ENCODE data around the gene PEPD. TPM values are rescaled to one million over a fixed set of nuclear protein-coding genes. Genes with fewer than 3 reads are reported as not detected.

The PEPD gene
- total and polyA plus RNA-seq, 7 experiments from 2014 or later: 21.9 to 126 (median 24.6) TPM

DNA sequence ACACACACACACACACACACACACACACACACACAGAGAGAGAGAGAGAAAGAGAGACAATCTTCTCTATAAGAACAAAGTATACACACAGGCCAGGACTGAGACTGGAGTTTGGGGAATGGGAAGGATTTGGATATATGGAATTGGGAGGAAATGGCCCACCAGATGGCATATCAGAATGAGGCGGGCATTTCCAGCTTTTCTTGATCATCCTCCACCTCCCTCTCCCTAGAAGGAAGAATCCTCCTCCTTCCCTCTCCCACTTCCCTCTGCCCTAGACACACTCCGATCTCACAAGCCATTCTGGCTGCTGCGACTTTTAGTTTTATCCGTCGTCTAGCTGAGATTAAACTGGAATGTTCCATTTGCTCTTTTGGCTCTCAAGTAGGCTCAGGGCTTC, 158.1 kb downstream of the PEPD start:
- POLR2A ChIA-PET: no interaction called here

DNA sequence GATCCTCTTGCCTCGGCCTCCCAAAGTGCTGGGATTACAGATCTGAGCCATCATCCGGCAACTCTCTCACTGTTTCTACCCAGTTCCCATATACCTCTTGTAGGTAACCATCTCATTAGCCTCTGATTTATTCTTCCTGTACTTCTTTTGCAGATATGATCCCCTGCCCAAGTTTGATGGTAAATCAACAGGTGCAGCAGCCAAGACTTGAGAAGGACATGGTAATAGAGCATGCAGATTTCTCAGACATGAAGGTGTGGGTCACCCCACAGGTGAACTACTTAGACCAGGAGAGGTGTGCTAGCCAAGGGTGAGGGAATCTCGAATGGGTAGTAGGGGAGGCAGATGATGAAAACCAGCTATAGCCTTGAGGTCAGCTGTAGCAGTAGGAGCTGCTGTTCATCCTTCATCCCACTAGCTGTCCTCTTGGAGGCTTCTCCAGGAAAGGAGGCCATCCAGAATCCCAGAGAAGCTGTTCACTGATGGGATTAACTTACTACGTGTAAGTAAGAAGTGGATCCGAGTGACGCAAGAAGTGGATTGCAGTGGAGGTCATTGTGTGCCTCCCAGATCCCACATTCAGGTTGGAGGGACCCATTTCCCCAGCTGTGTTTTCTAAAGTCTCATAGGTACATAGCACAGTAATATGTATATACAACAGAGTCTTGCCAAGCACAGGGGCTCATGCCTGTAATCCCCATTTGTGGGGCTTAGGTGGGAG, 158.9 kb downstream of the PEPD start:
- intact Hi-C loops (cut with micrococcal nuclease): no loop called here
- Mint-ChIP-seq H3K4me3 (no peak overlapping the region), H3K4me1 (no peaks in the 10 kb centered on the region), H3K27ac (no peak overlapping the region), H3K27me3 (peaks cover 0 to 28% (median 6%) of the 10 kb centered on the region in 5 donors), H3K36me3 (peaks cover 0 to 3% (median 0%) of the 10 kb centered on the region in 5 donors), H3K9me3 (peaks cover 0 to 5% (median 0%) of the 10 kb centered on the region in 11 donors)
- Histone ChIP-seq H3K36me3 (ENCODE audit: control insufficient read depth in 2 of 3, insufficient read depth in 3 of 3, low read length in 3 of 3) (no peaks in the 10 kb centered on the region), H3K4me3 (ENCODE audit: low read length) (no peak overlapping the region), H3K9me3 (ENCODE audit: control insufficient read depth in 2 of 3, low read length in 3 of 3) (no peaks in the 10 kb centered on the region), H3K27ac (ENCODE audit: low read depth, low read length) (no peak overlapping the region), H3K27me3 (ENCODE audit: control insufficient read depth in 2 of 2, insufficient read depth in 2 of 2, low read length in 2 of 2) (no peaks in the 10 kb centered on the region), H3K4me1 (ENCODE audit: control insufficient read depth in 2 of 2, insufficient read depth in 2 of 2, low read length in 2 of 2) (no peaks in the 10 kb centered on the region)
- POLR2A ChIA-PET: no interaction called here
- DNase-seq: no peak
- CTCF ChIA-PET: interaction anchor here (0.5 to 1.1 kb wide), 3 partner anchors 12 to 784 kb away, joined by 3 to 4 read pairs (median 3); no protein-coding TSS in a partner anchor
- no peak for ATAC-seq

More for the DNA sequence above, 158.1 kb downstream of the PEPD start:
- H3K27ac Mint-ChIP-seq: no peak overlapping the region
- Histone ChIP-seq H3K36me3 (ENCODE audit: control insufficient read depth in 2 of 3, insufficient read depth in 3 of 3, low read length in 3 of 3) (no peaks in the 10 kb centered on the region), H3K4me3 (ENCODE audit: low read length) (no peak overlapping the region), H3K4me1 (ENCODE audit: control insufficient read depth in 2 of 2, insufficient read depth in 2 of 2, low read length in 2 of 2) (no peaks in the 10 kb centered on the region), H3K27ac (ENCODE audit: low read depth, low read length) (no peak overlapping the region), H3K9me3 (ENCODE audit: control insufficient read depth in 2 of 3, low read length in 3 of 3) (no peaks in the 10 kb centered on the region), H3K27me3 (ENCODE audit: control insufficient read depth in 2 of 2, insufficient read depth in 2 of 2, low read length in 2 of 2) (no peaks in the 10 kb centered on the region)
- H3K36me3 Mint-ChIP-seq: no peaks in the 10 kb centered on the region
- peaks cover 0 to 33% (median 6%) of the 10 kb centered on the region in 5 donors for H3K27me3 Mint-ChIP-seq
- H3K9me3 Mint-ChIP-seq: no peaks in the 10 kb centered on the region
- ATAC-seq (no peak), DNase-seq (no peak)
- no peak overlapping the region for H3K4me3 Mint-ChIP-seq
- CTCF ChIA-PET: interaction anchor here (0.5 to 1.1 kb wide), 3 partner anchors 11 to 783 kb away, joined by 3 to 4 read pairs (median 3); no protein-coding TSS in a partner anchor
- peaks cover 0 to 1% (median 0%) of the 10 kb centered on the region in 7 donors for H3K4me1 Mint-ChIP-seq
- intact Hi-C loops (cut with micrococcal nuclease): no loop called here

DNA sequence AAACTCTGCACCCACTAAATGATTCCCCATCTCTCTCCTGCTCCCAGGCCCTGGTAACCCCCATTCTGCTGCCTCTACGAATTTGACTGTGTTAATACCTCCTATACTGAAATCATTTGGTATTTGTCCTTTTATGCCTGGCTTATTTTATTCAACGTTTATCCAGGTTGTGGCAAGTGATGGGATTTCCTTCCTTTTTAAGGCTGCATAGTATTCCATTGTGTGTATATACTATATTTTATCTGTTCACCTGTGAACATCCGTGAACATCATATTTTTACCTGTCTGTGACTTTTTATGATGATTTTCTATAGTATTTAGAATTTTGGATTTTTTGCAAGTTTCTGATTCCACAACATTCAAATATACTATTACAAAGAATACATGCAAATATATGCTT, 162.0 kb downstream of the PEPD start:
- Histone ChIP-seq H3K27ac (ENCODE audit: low read depth, low read length) (no peak overlapping the region), H3K4me3 (ENCODE audit: low read length) (no peak overlapping the region), H3K9me3 (ENCODE audit: control insufficient read depth in 2 of 3, low read length in 3 of 3) (no peaks in the 10 kb centered on the region), H3K36me3 (ENCODE audit: control insufficient read depth in 2 of 3, insufficient read depth in 3 of 3, low read length in 3 of 3) (no peaks in the 10 kb centered on the region), H3K4me1 (ENCODE audit: control insufficient read depth in 2 of 2, insufficient read depth in 2 of 2, low read length in 2 of 2) (no peaks in the 10 kb centered on the region), H3K27me3 (ENCODE audit: control insufficient read depth in 2 of 2, insufficient read depth in 2 of 2, low read length in 2 of 2) (no peaks in the 10 kb centered on the region)
- intact Hi-C loops (cut with micrococcal nuclease): no loop called here
- Mint-ChIP-seq H3K27ac (no peak overlapping the region), H3K4me1 (no peaks in the 10 kb centered on the region), H3K36me3 (peaks cover 0 to 7% (median 0%) of the 10 kb centered on the region in 5 donors), H3K4me3 (no peak overlapping the region), H3K27me3 (peaks cover 6 to 19% (median 12%) of the 10 kb centered on the region in 5 donors), H3K9me3 (peaks cover 0 to 15% (median 10%) of the 10 kb centered on the region in 11 donors)
- no peak for DNase-seq
- ChIA-PET CTCF (interaction anchor here (0.6 to 0.7 kb wide), 2 partner anchors 145 to 883 kb away, joined by 3 read pairs; no protein-coding TSS in a partner anchor), POLR2A (no interaction called here)
- ATAC-seq: no peak

DNA sequence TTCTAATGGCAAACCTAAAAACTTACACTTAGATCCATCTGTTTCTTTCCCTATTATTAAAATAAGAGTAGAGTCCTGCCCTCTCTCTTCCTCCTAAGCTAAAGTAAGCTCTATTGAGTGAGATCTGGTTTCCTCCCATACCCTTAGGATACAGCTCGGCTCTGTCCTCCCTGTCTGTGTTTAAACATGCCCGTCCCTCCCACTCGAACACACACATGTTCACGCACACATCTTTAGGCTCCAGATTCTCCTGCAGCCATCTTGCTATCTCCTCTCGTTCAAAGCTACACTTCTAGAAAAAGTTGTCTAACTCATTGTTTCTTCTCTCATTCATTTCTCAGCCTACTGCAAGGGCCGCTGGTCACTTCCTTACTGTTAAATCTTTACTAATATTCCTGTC, 163.2 kb downstream of the PEPD start:
- Histone ChIP-seq H3K27ac (ENCODE audit: low read depth, low read length) (no peak overlapping the region), H3K27me3 (ENCODE audit: control insufficient read depth in 2 of 2, insufficient read depth in 2 of 2, low read length in 2 of 2) (no peaks in the 10 kb centered on the region), H3K9me3 (ENCODE audit: control insufficient read depth in 2 of 3, low read length in 3 of 3) (no peaks in the 10 kb centered on the region), H3K4me3 (ENCODE audit: low read length) (no peak overlapping the region), H3K4me1 (ENCODE audit: control insufficient read depth in 2 of 2, insufficient read depth in 2 of 2, low read length in 2 of 2) (no peaks in the 10 kb centered on the region), H3K36me3 (ENCODE audit: control insufficient read depth in 2 of 3, insufficient read depth in 3 of 3, low read length in 3 of 3) (no peaks in the 10 kb centered on the region)
- no peaks in the 10 kb centered on the region for H3K4me1 Mint-ChIP-seq
- ATAC-seq (no peak), DNase-seq (no peak)
- H3K27ac Mint-ChIP-seq: no peak overlapping the region
- peaks cover 1 to 15% (median 11%) of the 10 kb centered on the region in 11 donors for H3K9me3 Mint-ChIP-seq
- ChIA-PET CTCF (no interaction called here), POLR2A (no interaction called here)
- no peak overlapping the region for H3K4me3 Mint-ChIP-seq
- intact Hi-C loops (cut with micrococcal nuclease): no loop called here
- H3K27me3 Mint-ChIP-seq: peaks cover 8 to 13% (median 12%) of the 10 kb centered on the region in 5 donors
- peaks cover 0 to 7% (median 0%) of the 10 kb centered on the region in 5 donors for H3K36me3 Mint-ChIP-seq

DNA sequence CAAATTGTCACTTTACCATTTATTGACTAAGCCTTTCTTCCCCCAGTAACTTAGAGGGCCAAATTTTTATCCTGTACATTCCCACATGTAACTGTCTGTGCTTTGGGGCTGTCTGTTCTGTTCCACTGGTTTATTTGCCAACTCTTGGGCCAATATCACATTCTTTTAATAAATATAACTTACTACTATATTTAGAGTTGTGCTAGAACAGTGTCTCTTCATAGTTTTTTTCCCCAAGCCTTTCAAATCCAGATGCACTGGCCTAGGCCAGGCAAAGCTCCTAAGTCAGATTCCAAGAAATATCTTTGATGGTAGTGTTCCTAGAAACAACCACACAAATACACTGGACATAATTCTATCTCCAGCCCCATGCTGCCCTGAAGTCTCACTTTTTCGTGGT, 164.0 kb downstream of the PEPD start:
- peaks cover 0 to 7% (median 0%) of the 10 kb centered on the region in 5 donors for H3K36me3 Mint-ChIP-seq
- Histone ChIP-seq H3K4me3 (ENCODE audit: low read length) (no peak overlapping the region), H3K4me1 (ENCODE audit: control insufficient read depth in 2 of 2, insufficient read depth in 2 of 2, low read length in 2 of 2) (no peaks in the 10 kb centered on the region), H3K9me3 (ENCODE audit: control insufficient read depth in 2 of 3, low read length in 3 of 3) (no peaks in the 10 kb centered on the region), H3K36me3 (ENCODE audit: control insufficient read depth in 2 of 3, insufficient read depth in 3 of 3, low read length in 3 of 3) (no peaks in the 10 kb centered on the region), H3K27me3 (ENCODE audit: control insufficient read depth in 2 of 2, insufficient read depth in 2 of 2, low read length in 2 of 2) (no peaks in the 10 kb centered on the region), H3K27ac (ENCODE audit: low read depth, low read length) (no peak overlapping the region)
- intact Hi-C loops (cut with micrococcal nuclease): no loop called here
- ATAC-seq (no peak), DNase-seq (no peak)
- H3K27me3 Mint-ChIP-seq: peaks cover 8 to 13% (median 12%) of the 10 kb centered on the region in 5 donors
- peaks cover 1 to 15% (median 11%) of the 10 kb centered on the region in 11 donors for H3K9me3 Mint-ChIP-seq
- POLR2A ChIA-PET: no interaction called here
- H3K4me3 Mint-ChIP-seq: no peak overlapping the region
- CTCF ChIA-PET: interaction anchor here (0.7 kb wide), 1 partner anchor 14 kb away, joined by 3 read pairs; no protein-coding TSS in a partner anchor
- no peak overlapping the region for H3K27ac Mint-ChIP-seq
- H3K4me1 Mint-ChIP-seq: no peaks in the 10 kb centered on the region

DNA sequence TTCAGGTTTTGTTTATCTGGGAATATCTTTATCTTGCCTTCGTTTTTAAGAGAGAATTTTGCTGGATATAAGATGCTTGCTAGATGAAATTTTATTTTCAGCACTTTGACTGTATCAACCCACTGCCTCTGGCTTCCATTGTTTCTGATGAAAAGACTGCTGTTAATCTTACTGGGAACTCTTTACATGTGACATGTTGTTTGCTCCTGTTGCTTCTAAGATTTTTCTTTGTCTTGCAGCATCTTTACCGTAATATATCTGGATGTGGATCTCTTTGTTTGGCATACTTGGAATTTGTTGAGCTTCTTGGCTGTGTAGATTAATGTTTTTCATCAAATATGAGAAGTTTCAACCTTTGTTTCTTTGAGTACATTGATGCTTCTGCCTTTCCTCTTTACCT, 166.1 kb downstream of the PEPD start:
- ATAC-seq: no peak
- ChIA-PET CTCF (no interaction called here), POLR2A (no interaction called here)
- Mint-ChIP-seq H3K4me1 (no peaks in the 10 kb centered on the region), H3K36me3 (peaks cover 0 to 7% (median 0%) of the 10 kb centered on the region in 5 donors), H3K9me3 (peaks cover 1 to 15% (median 11%) of the 10 kb centered on the region in 11 donors), H3K27ac (no peak overlapping the region), H3K4me3 (no peak overlapping the region), H3K27me3 (peaks cover 9 to 15% (median 10%) of the 10 kb centered on the region in 5 donors)
- intact Hi-C loops (cut with micrococcal nuclease): no loop called here
- Histone ChIP-seq H3K9me3 (ENCODE audit: control insufficient read depth in 2 of 3, low read length in 3 of 3) (no peaks in the 10 kb centered on the region), H3K4me1 (ENCODE audit: control insufficient read depth in 2 of 2, insufficient read depth in 2 of 2, low read length in 2 of 2) (no peaks in the 10 kb centered on the region), H3K4me3 (ENCODE audit: low read length) (no peak overlapping the region), H3K27me3 (ENCODE audit: control insufficient read depth in 2 of 2, insufficient read depth in 2 of 2, low read length in 2 of 2) (no peaks in the 10 kb centered on the region), H3K36me3 (ENCODE audit: control insufficient read depth in 2 of 3, insufficient read depth in 3 of 3, low read length in 3 of 3) (no peaks in the 10 kb centered on the region), H3K27ac (ENCODE audit: low read depth, low read length) (no peak overlapping the region)
- no peak for DNase-seq

Data from naive thymus-derived CD4-positive, alpha-beta T cell (primary cell).